Fibroblast of the aortic adventitia (primary cell): ENCODE results near the gene HJV. TPM values are rescaled to one million over a fixed set of nuclear protein-coding genes. Genes with fewer than 3 reads are reported as not detected.

Source experiments
- DNase-seq: peaks from one replicate; pipeline ENCODE4 v3.0.0-alpha.2; 2010; ENCODE audit warnings: low read depth
- H3K4me3 ChIP-seq: 2 replicates; pipeline ENCODE4 v1.5.1; 2011; ENCODE audit warnings: low read depth, mild to moderate bottlenecking, control low read depth, low read length, moderate library complexity
- CTCF ChIP-seq: IDR thresholded peaks from 2 replicates; pipeline ENCODE4 v1.5.1; 2011; ENCODE audit warnings: mild to moderate bottlenecking, low read length, control low read depth, inconsistent platforms; ENCODE audit not compliant: insufficient read depth
- total RNA-seq: library from RNA; depleted of rRNA; stranded (reverse); fragments of >200 nt; gene quantifications from 2 replicates; pipeline ENCODE4 v1.2.3, GENCODE V29; 2012; ENCODE audit warnings: low replicate concordance

Gene HJV
- total RNA-seq, 1 donor, result not detected

GRCh38 chr1:145988773-145989172 lies 32.8 kb downstream of the HJV start:
- TF ChIP-seq CTCF, result no peak
- H3K4me3 ChIP-seq, result no peak overlapping the region
- no peak for DNase-seq

- no peak for TF ChIP-seq CTCF
- no peak overlapping the region for H3K4me3 ChIP-seq
- no peak for DNase-seq
Measured at GRCh38 chr1:145987926-145988325, 33.6 kb downstream of the HJV start.

GRCh38 chr1:145986551-145986950 lies 35.0 kb downstream of the HJV start:
- no peak overlapping the region for H3K4me3 ChIP-seq
- no peak for DNase-seq
- no peak for TF ChIP-seq CTCF

GRCh38 chr1:145985502-145986439 lies 35.8 kb downstream of the HJV start:
- no peak for TF ChIP-seq CTCF
- peak; percentile 81 for DNase-seq
- H3K4me3 ChIP-seq, result no peak overlapping the region

GRCh38 chr1:145985129-145985501 lies 36.4 kb downstream of the HJV start:
- DNase-seq, result no peak
- H3K4me3 ChIP-seq, result no peak overlapping the region
- TF ChIP-seq CTCF, result no peak

GRCh38 chr1:145983960-145984830 lies 37.3 kb downstream of the HJV start:
- peak; percentile 41 for DNase-seq
- H3K4me3 ChIP-seq, result no peak overlapping the region
- TF ChIP-seq CTCF, result no peak
